SU-DHL-6 (cell line): Measurements from ENCODE around the gene ST6GALNAC2.

Experiments
- H2AFZ ChIP-seq: fragments of 200-600 bp; sonication (generic); 2 replicates; pipeline ENCODE4 v1.6.1; 2014; ENCODE audit warnings: low read depth, mild to moderate bottlenecking, moderate library complexity, mixed read lengths, antibody characterized with exemption, low read length; ENCODE audit not compliant: severe bottlenecking
- H3F3A ChIP-seq: fragments of 200-600 bp; shearing (Covaris generic); 2 replicates; pipeline ENCODE4 v1.6.0; 2016; ENCODE audit warnings: antibody characterized with exemption, mild to moderate bottlenecking; ENCODE audit not compliant: insufficient read depth
- H3K27ac ChIP-seq: fragments of 200-600 bp; sonication (generic); 2 replicates; pipeline ENCODE4 v1.5.1; 2016; ENCODE audit warnings: low read depth, mild to moderate bottlenecking, low read length, moderate library complexity, mixed read lengths
- H3K27me3 ChIP-seq: fragments of 200-600 bp; sonication (generic), shearing (Covaris generic); 2 replicates; pipeline ENCODE4 v1.6.0; 2014; ENCODE audit warnings: mild to moderate bottlenecking, low read length
- H3K36me3 ChIP-seq: fragments of 200-600 bp; sonication (generic); 2 replicates; pipeline ENCODE4 v1.6.1; 2014; ENCODE audit warnings: mild to moderate bottlenecking, low read length, mixed read lengths
- H3K4me2 ChIP-seq: fragments of 300-600, 200-600 bp; shearing (Covaris generic), sonication (generic); 2 replicates; pipeline ENCODE4 v1.6.0; 2014; ENCODE audit warnings: low read length, low read depth, mild to moderate bottlenecking; ENCODE audit not compliant: poor library complexity, severe bottlenecking
- H3K4me3 ChIP-seq: fragments of 200-600 bp; sonication (generic); 2 replicates; pipeline ENCODE4 v1.5.1; 2014; ENCODE audit warnings: antibody characterized with exemption, low read length, mild to moderate bottlenecking, mixed read lengths; ENCODE audit not compliant: insufficient read depth, poor library complexity, severe bottlenecking
- H3K79me2 ChIP-seq: fragments of 200-600 bp; sonication (generic); 2 replicates; pipeline ENCODE4 v1.6.1; 2014; ENCODE audit warnings: mild to moderate bottlenecking, low read length, moderate library complexity; ENCODE audit not compliant: insufficient read depth
- H3K9ac ChIP-seq: fragments of 200-600 bp; sonication (generic); 2 replicates; pipeline ENCODE4 v1.7.0; 2014; ENCODE audit warnings: mild to moderate bottlenecking, low read length
- H3K9me2 ChIP-seq: fragments of 200-600 bp; sonication (generic); replicated peaks from 2 replicates; pipeline ENCODE4 v1.6.1; 2014; ENCODE audit warnings: low read length; ENCODE audit not compliant: insufficient read depth
- H3K9me3 ChIP-seq: fragments of 200-600 bp; sonication (generic); 2 replicates; pipeline ENCODE4 v1.6.1; 2014; ENCODE audit warnings: low read length, mixed read lengths; ENCODE audit not compliant: insufficient read depth
- H4K20me1 ChIP-seq: fragments of 200-600 bp; sonication (generic); 2 replicates; pipeline ENCODE4 v1.6.1; 2014; ENCODE audit warnings: low read depth, mild to moderate bottlenecking, antibody characterized with exemption, low read length, moderate library complexity, mixed read lengths
- CTCF ChIP-seq: fragments of 200-600 bp; sonication (generic); IDR thresholded peaks from one replicate; pipeline ENCODE4 v1.5.1; 2017; ENCODE audit warnings: antibody characterized with exemption, mild to moderate bottlenecking, low read length, moderate library complexity; ENCODE audit not compliant: insufficient read depth, poor library complexity, severe bottlenecking
- EZH2phosphoT487 ChIP-seq: fragments of 200-600 bp; sonication (generic), shearing (Covaris generic); conservative IDR thresholded peaks from 2 replicates; pipeline ENCODE4 v1.6.1; 2018; ENCODE audit warnings: mild to moderate bottlenecking, antibody characterized with exemption, low read length, moderate library complexity, mixed read lengths

The ST6GALNAC2 gene

GRCh38 chr17:76537578-76538280 is 47.9 kb downstream of the ST6GALNAC2 start, which contains the start of gene CYGB:
Gene CYGB, minus strand, starts transcription at chr17:76537709. Its CDS starts 167 bp downstream, at chr17:76537542.
- H3K9ac ChIP-seq, result no peak within 1 kb of the TSS
- no peaks in the 10 kb centered on the region for H4K20me1 ChIP-seq
- no peaks in the 10 kb centered on the region for H3K27me3 ChIP-seq
- H3F3A ChIP-seq, result no peaks in the 10 kb centered on the region
- H3K4me2 ChIP-seq, result no peak within 1 kb of the TSS
- no peak within 1 kb of the TSS for H3K27ac ChIP-seq
- no peaks in the 10 kb centered on the region for H3K36me3 ChIP-seq
- H3K79me2 ChIP-seq, result no peaks in the 10 kb centered on the region
- TF ChIP-seq EZH2phosphoT487 (no peak), CTCF (no peak)
- no peak within 1 kb of the TSS for H3K4me3 ChIP-seq
- H3K9me3 ChIP-seq, result no peaks in the 10 kb centered on the region
- H2AFZ ChIP-seq, result no peak within 1 kb of the TSS
- no peaks in the 10 kb centered on the region for H3K9me2 ChIP-seq

GRCh38 chr17:76537288-76537577 is 48.4 kb downstream of the ST6GALNAC2 start:
- Histone ChIP-seq H3K27me3 (no peaks in the 10 kb centered on the region), H3K27ac (no peak overlapping the region), H3K9ac (no peak overlapping the region), H3K36me3 (no peaks in the 10 kb centered on the region), H2AFZ (no peak overlapping the region), H4K20me1 (no peaks in the 10 kb centered on the region), H3K9me2 (no peaks in the 10 kb centered on the region), H3K9me3 (no peaks in the 10 kb centered on the region), H3K4me2 (no peak overlapping the region), H3F3A (no peaks in the 10 kb centered on the region), H3K4me3 (no peak overlapping the region), H3K79me2 (no peaks in the 10 kb centered on the region)
- TF ChIP-seq EZH2phosphoT487, result no peak
- no peak for TF ChIP-seq CTCF

GRCh38 chr17:76536511-76537287 is 49.0 kb downstream of the ST6GALNAC2 start:
- Histone ChIP-seq H3K4me3 (no peak overlapping the region), H2AFZ (no peak overlapping the region), H3K9me2 (no peaks in the 10 kb centered on the region), H4K20me1 (no peaks in the 10 kb centered on the region), H3K27me3 (no peaks in the 10 kb centered on the region), H3K36me3 (no peaks in the 10 kb centered on the region), H3K27ac (no peak overlapping the region), H3K9me3 (no peaks in the 10 kb centered on the region), H3F3A (no peaks in the 10 kb centered on the region), H3K4me2 (no peak overlapping the region), H3K79me2 (no peaks in the 10 kb centered on the region), H3K9ac (no peak overlapping the region)
- TF ChIP-seq EZH2phosphoT487 (no peak), CTCF (no peak)
